ENCODE results near the gene SPATA13.
A peak's percentile ranks its signal among the peaks of the same experiment; 100 is the strongest.

The SPATA13 gene

DNA sequence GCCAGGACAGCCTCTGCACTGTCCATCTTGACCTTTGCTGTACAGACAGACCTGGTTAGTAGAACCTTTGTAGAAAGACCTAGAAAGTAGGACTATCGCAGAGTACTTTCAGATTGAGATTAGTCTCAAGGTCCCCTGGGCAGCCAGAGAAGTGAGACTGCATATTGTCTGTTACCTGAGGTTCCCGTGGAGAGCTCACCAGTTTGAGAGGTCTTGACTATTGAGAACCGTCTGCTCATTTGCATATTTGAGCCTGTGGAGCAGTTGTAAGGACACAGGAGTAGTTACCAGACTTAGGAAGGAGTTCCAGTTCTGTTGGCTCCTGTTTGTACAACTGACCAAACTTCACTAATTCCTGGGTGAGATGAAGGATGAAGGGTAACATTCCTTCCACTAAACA, 66.2 kb downstream of the SPATA13 start:
- DNase-seq: no peak

DNA sequence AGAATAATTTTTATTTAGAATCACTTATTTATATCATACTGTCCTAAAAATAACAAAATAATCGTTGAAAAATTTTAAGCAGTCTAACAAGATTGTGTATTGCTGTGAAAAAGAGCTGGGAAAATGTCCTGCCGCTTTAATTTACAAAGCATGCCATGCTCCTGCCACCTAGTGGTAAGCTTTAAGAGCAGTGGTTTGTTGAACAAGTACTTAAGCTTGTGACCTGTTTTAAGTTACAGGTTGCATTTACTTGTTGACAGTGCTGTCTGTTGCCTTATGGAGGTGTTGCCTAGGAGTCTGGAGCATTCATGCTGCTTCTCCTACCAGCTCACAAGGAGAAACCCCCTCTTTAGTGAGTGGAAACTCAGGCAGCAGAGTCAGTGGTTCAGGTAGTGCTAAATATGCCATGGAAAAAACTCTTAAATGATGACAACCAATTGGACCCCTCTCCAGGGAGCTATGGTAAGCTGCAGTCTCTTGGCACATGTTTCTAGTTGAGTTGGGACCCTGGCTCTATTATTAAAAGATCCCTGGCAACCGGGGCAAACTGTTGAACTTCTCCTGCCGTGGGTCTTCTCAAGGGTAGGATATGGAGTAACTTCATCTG, 68.4 kb downstream of the SPATA13 start:
- peak; percentile 68 to 77 (median 75) for DNase-seq

DNA sequence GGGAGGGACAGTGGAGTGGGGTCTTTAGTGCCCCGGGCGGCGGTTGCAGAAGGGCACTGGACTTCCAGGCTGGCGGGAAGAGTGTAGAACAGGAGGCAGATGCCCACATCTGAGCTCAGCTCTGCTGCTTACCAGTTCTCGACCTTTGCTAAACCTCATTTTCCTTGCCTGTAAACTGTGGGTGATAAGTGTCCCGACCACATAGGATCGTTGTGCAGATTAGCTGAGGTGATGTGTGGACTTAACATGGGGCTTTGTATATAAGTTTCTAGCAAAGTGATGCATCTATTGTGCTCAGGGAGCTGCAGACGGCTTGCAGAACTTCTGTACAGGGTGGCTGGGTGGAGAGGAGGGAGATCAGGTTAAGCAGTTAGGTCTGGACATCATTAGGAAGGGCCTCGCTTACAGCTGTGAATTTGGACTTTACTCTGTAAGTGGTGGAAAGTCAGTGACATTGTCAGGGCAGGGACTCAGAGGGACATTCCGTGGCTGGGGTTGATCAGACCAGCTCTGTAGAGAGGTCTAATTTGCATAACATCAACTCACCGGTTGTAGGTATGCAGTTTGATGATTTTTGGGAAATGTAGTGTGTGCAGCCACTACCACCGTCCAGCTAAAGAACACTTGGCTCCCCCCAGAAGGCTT, 70.0 kb downstream of the SPATA13 start:
- DNase-seq: no peak

DNA sequence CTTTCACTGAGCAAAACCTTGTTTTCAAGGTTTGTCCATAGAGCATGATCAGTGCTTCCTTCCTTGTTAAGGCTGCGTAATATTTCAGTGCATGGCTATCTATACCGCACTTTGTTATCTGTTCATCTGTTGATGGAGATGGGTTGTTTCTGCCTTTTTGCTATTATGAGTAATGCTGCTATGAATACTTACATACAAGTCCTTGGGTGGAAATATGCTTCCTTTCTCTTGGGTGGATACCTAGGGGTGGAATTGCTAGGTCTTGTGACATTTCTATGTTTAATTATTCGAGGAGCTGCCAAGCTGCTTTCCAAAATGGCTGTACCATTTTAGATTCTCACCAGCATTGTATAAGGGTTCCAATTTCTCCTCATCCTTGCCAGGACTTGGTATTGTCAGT, 70.9 kb downstream of the SPATA13 start:
- no peak for DNase-seq

- no peak for DNase-seq
Observed at GRCh38 chr13:24232037-24232436, 71.5 kb downstream of the SPATA13 start.

GRCh38 chr13:24232474-24232873, 72.0 kb downstream of the SPATA13 start:
- DNase-seq: no peak

DNA sequence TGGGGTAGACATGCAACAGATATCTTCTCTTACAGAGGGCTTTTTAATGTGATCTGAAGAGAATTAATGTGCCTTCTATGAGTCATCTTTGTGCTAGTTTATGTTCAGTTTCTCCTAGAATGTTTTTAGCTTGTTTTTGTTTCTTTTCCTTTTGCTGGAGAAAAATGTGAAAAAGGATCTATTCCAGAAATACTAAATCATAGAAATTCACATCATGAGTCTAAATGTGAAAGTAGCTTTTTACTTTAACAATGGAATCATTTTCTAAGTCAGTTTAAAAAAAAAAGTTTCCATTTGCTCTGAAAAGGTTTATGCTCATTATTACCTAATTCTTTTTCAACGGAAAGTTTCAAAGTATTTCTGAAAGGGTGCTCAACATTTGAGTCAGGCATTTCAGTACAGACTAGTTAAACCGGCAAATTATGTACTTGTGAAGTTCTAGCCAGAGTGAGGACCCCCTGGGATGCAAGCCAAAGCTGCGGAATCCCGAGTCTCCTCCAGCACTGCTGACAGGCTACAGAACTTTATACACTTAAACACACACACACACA, 72.9 kb downstream of the SPATA13 start:
- peak in 1 of 3 donors; percentile 27 for DNase-seq

GRCh38 chr13:24234200-24234915, 73.8 kb downstream of the SPATA13 start:
- DNase-seq: peak in 1 of 3 donors; percentile 22

- DNase-seq: no peak
Observed at GRCh38 chr13:24237356-24237755, 76.8 kb downstream of the SPATA13 start.

- no peak for DNase-seq
Observed at GRCh38 chr13:24241336-24241735, 80.8 kb downstream of the SPATA13 start.

DNA sequence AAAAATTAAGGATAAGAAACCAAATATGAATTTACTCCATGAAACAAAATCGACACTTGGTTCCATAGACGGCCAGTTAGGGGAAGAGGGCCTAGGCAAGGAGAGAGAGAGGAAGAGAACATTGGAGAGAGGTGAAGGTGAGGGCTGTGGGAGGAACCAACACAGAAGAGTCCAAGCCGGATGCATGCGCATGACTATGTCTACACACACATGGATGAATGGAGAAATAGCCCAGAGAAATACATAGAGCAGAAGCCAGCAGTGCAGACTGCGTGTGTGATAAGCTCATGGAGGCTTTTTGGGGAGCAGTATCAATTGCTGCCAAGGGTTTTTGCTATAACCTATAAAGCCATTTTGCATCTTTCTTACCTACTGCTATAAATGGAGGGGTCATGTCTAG, 81.6 kb downstream of the SPATA13 start:
- no peak for DNase-seq

- DNase-seq: peak; percentile 38 to 60 (median 41)
Observed at GRCh38 chr13:24243302-24243701, 82.8 kb downstream of the SPATA13 start.

DNA sequence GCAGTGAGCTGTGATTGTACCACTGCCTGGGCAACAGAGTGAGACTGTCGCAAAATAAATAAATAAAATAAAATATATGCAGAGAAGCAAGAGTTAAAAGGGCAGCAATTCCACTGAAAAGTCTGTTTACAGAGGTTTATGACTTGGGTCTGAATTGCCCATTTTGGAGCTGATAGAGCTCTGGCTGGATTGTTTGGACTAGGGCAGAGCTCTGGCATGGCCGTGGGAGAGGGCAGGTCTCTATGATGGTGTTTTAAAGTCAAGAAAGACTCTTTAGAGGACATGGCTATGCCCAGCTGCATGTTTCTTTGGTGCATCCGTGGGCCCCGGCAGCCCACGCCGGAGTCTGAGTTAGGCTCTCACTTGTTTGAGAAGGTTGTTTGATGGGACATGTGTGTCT, 84.3 kb downstream of the SPATA13 start:
- DNase-seq: no peak

DNA sequence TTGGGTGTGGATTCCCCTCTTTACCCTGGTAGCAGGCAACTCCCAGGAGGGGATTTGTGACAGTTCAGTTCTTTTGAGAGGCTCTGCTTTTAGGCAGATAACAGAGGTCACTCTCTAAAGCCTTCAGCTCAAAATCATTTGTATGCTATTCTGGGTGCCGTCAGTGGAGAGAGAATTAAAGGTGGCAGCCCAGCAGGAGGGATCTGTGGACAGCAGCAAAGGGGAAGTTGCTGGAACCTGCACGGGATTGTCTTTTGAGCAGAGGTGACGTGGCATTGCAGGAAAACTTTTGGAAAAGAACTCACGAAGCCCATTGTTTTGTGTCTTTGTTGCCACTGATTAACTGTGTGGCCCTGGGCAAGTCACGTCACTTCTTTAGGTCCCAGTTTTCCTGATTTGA, 86.5 kb downstream of the SPATA13 start:
- no peak for DNase-seq

DNA sequence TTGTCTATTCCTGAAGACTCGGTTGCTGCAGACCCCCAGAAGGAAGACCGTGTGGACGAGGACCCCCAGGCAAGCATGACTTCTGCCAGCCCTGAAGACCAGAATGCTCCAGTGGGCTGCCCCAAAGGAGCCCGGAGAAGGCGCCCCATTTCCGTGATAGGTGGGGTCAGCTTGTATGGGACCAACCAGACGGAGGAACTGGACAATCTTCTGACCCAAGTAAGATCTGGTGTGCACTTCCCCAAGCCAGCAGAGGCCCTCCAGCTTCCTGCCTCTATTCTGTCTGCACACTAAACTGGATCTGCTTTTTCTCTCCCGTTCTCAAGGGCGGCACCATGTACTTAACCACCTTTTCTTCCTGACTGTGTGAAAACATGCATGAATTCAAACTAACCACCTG, 89.1 kb downstream of the SPATA13 start:
- DNase-seq: peak; percentile 25 to 38 (median 30)

GRCh38 chr13:24250376-24251057, 90.0 kb downstream of the SPATA13 start:
- peak in 2 of 3 donors; percentile 35 to 54 for DNase-seq

DNA sequence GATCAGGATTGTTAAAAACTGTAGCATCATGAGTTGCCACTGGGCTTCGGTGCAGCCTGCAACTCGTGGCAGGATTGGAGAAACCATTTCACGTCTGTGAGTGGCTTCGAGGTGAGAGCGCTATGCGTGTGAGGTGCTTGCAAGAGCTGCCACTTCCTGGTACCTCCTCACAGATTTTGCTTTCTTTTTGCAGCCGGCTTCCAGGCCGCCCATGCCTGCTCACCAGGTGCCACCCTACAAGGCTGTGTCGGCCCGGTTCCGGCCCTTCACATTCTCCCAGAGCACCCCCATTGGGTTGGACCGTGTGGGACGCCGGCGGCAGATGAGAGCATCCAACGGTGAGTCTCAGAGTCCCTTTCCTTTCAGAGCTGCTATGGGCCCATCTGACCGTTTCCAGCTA, 91.0 kb downstream of the SPATA13 start:
- DNase-seq: no peak

DNA sequence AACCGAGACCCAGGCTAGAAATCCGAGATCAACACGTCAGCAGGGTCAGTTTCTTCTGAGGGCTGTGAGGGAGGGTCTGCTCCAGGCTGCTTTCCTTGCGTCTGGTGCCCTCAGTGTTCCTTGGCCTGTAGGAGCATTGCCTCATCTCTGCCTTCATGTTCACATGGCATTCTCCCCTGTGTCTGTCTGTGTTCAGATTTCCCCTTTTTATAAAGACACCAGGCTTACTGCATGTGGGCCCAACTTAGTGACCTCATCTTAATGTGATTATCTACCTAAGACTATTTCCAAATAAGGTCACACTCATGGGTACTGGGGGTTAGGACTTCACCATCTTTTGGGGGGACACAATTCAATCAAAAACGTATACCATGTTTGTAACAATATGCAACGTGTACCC, 91.6 kb downstream of the SPATA13 start:
- peak; percentile 70 to 80 (median 70) for DNase-seq

DNA sequence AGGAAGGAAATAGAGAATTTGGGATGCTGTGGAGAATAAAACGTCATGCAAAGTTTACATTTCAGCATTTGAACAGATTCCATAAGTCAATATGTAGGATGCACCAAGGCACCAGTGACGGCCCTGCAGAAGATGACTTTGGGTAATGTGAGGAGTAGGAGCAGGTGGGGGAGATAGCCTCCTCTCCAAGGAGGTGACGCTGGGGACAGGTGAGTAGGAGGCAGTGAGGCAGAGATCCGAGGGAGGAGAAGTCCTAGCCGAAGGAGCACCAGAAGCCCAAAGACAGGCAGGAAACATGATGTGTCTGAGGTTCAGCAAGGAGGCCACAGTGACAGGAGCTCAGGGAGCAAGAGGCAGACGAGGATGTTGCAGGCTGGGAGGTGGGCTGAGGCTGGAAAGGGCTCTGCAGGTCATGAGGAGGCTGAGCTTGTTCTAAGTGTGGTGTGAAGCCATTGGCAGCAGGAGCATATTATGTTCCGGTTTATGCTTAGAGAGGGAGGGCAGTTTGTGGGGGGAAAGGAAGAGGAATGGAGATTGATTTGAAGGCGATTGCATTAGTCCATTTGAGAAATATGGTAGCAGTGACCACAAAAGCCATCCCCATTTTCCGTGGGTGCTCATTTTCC, 93.1 kb downstream of the SPATA13 start:
- DNase-seq: no peak

- peak; percentile 88 to 97 (median 92) for DNase-seq
Observed at GRCh38 chr13:24254146-24254841, 93.8 kb downstream of the SPATA13 start.

GRCh38 chr13:24257497-24257896, 97.0 kb downstream of the SPATA13 start:
- peak in 2 of 3 donors; percentile 36 for DNase-seq

DNA sequence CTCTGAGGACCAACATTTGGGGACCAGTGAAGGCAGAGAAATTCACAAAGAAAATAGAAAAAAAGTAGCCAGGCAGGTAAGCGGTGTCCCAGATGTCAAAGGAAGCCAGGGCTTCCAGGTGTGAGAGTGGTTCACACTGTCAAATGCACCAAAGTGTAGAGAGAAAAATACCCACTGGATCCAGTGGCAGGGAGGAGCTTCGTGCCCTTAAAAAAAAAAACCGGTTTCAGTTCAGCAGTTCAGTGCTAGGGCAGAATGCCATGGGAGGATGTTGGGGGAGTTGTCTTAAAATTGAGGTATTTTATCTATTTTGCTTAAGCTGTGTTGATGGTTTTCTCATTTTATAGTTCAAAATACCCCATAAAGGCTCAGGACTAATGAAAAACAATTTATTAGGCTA, 101.0 kb downstream of the SPATA13 start:
- no peak for DNase-seq

All from suppressor macrophage treated with lipopolysaccharide for 1 hour (primary cell).